ENCODE measurements around the gene ADAM23. TPM values are rescaled to one million over a fixed set of nuclear protein-coding genes. Genes with fewer than 3 reads are reported as not detected.

Gene ADAM23
- total and polyA plus RNA-seq, 4 donors, result 0.12 to 0.51 (median 0.17) TPM; not detected in 1

DNA sequence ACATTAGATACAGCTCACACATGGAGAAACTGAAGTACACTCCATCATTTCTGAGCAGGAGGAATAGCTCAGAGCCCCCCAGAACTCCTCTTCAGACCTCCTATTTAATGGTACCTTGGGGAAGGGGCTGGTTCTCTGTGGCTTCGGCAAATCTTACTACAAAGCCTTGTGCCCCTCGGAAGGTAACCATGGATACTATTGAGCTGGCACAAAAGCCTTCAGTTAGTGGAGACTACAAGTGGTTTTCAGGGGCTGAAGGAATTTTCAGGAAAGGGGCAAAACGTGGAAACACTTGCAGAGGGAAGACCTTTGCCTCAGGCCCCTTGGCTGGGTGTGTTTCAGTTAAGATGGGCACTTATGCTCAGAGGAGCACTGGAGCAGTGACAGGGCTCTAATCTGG is 197.9 kb downstream of the ADAM23 start (continued):
- TF ChIP-seq, protein P1, sequence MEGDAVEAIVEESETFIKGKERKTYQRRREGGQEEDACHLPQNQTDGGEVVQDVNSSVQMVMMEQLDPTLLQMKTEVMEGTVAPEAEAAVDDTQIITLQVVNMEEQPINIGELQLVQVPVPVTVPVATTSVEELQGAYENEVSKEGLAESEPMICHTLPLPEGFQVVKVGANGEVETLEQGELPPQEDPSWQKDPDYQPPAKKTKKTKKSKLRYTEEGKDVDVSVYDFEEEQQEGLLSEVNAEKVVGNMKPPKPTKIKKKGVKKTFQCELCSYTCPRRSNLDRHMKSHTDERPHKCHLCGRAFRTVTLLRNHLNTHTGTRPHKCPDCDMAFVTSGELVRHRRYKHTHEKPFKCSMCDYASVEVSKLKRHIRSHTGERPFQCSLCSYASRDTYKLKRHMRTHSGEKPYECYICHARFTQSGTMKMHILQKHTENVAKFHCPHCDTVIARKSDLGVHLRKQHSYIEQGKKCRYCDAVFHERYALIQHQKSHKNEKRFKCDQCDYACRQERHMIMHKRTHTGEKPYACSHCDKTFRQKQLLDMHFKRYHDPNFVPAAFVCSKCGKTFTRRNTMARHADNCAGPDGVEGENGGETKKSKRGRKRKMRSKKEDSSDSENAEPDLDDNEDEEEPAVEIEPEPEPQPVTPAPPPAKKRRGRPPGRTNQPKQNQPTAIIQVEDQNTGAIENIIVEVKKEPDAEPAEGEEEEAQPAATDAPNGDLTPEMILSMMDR (IDR thresholded peaks at IDR 0.05; ENCODE audit: low read depth, low read length, missing input control), result no peak
- TF ChIP-seq JUND (IDR thresholded peaks at IDR 0.05), result no peak
- TF ChIP-seq FOXA2 (IDR thresholded peaks at IDR 0.05), result no peak
- TF ChIP-seq YY1 (IDR thresholded peaks at IDR 0.05), result no peak

- Histone ChIP-seq H3K36me3 (ENCODE audit: control insufficient read depth in 4 of 4, insufficient read depth in 3 of 4, low read depth in 1 of 4, low read length in 3 of 4) (no peaks in the 10 kb centered on the region), H3K27me3 (ENCODE audit: control insufficient read depth in 4 of 4, insufficient read depth in 4 of 4, low read length in 3 of 4) (peaks cover 0 to 7% (median 2%) of the 10 kb centered on the region in 4 donors), H3K27ac (ENCODE audit: low read depth in 1 of 2, low read length in 2 of 2) (no peak within 1 kb of the TSS), H3K9ac (ENCODE audit: low read depth in 1 of 2, low read length in 2 of 2) (no peak within 1 kb of the TSS), H3K9me3 (ENCODE audit: control insufficient read depth in 4 of 4, low read length in 3 of 4) (peaks cover 0 to 2% (median 0%) of the 10 kb centered on the region in 4 donors), H3K4me1 (ENCODE audit: control insufficient read depth in 4 of 4, insufficient read depth in 4 of 4, low read length in 3 of 4) (peaks cover 0 to 3% (median 0%) of the 10 kb centered on the region in 4 donors), H3K4me3 (ENCODE audit: low read depth in 1 of 3, low read length in 3 of 3) (no peak within 1 kb of the TSS)
- DNase-seq (ENCODE audit: low spot score), result no peak
- WGBS, result 8% methylated on average over 56 of the region's 56 CpGs
- TF ChIP-seq, protein P2, sequence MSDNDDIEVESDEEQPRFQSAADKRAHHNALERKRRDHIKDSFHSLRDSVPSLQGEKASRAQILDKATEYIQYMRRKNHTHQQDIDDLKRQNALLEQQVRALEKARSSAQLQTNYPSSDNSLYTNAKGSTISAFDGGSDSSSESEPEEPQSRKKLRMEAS (IDR thresholded peaks at IDR 0.05), result no peak
- TF ChIP-seq, protein P3, sequence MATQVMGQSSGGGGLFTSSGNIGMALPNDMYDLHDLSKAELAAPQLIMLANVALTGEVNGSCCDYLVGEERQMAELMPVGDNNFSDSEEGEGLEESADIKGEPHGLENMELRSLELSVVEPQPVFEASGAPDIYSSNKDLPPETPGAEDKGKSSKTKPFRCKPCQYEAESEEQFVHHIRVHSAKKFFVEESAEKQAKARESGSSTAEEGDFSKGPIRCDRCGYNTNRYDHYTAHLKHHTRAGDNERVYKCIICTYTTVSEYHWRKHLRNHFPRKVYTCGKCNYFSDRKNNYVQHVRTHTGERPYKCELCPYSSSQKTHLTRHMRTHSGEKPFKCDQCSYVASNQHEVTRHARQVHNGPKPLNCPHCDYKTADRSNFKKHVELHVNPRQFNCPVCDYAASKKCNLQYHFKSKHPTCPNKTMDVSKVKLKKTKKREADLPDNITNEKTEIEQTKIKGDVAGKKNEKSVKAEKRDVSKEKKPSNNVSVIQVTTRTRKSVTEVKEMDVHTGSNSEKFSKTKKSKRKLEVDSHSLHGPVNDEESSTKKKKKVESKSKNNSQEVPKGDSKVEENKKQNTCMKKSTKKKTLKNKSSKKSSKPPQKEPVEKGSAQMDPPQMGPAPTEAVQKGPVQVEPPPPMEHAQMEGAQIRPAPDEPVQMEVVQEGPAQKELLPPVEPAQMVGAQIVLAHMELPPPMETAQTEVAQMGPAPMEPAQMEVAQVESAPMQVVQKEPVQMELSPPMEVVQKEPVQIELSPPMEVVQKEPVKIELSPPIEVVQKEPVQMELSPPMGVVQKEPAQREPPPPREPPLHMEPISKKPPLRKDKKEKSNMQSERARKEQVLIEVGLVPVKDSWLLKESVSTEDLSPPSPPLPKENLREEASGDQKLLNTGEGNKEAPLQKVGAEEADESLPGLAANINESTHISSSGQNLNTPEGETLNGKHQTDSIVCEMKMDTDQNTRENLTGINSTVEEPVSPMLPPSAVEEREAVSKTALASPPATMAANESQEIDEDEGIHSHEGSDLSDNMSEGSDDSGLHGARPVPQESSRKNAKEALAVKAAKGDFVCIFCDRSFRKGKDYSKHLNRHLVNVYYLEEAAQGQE (IDR thresholded peaks at IDR 0.05), result peak; percentile 99
Observed at GRCh38 chr2:206642075-206643025, 199.0 kb downstream of the ADAM23 start, which contains the start of gene FAM237A. FAM237A (plus strand) TSS chr2:206642487; CDS start chr2:206644237, 1,750 bp downstream.

DNA sequence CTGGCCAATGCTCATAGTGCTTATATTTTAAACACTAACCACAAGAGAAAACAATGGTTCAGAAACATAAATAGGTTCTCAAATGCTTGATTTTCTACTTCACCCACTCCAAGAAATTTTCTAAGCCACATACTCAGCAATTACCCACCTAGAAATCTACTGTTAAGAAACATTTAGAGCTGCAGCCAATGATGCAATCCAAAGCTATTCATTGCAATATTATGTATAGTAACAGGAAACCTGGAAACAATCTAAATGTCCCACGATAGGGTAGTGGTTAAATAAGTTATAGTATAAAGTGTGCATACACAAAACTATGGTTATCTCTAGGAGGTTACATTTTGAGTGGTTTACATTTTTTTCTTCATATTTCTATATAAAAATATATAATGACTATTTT is 204.7 kb downstream of the ADAM23 start:
- Histone ChIP-seq H3K27me3 (ENCODE audit: control insufficient read depth in 4 of 4, insufficient read depth in 4 of 4, low read length in 3 of 4) (no peaks in the 10 kb centered on the region), H3K4me1 (ENCODE audit: control insufficient read depth in 4 of 4, insufficient read depth in 4 of 4, low read length in 3 of 4) (no peaks in the 10 kb centered on the region), H3K36me3 (ENCODE audit: control insufficient read depth in 4 of 4, insufficient read depth in 3 of 4, low read depth in 1 of 4, low read length in 3 of 4) (no peaks in the 10 kb centered on the region), H3K4me3 (ENCODE audit: low read depth in 1 of 3, low read length in 3 of 3) (no peak overlapping the region), H3K9ac (ENCODE audit: low read depth in 1 of 2, low read length in 2 of 2) (no peak overlapping the region), H3K27ac (ENCODE audit: low read depth in 1 of 2, low read length in 2 of 2) (no peak overlapping the region), H3K9me3 (ENCODE audit: control insufficient read depth in 4 of 4, low read length in 3 of 4) (no peaks in the 10 kb centered on the region)
- DNase-seq (ENCODE audit: low spot score), result no peak
- WGBS, result 62% methylated on average over 1 of the region's 1 CpG
- TF ChIP-seq HNF4A (conservative IDR thresholded peaks at IDR 0.05) (no peak), ZBTB33 (IDR thresholded peaks at IDR 0.05) (no peak), RXRA (IDR thresholded peaks at IDR 0.05) (no peak), SP1 (IDR thresholded peaks at IDR 0.05) (no peak), YY1 (IDR thresholded peaks at IDR 0.05) (no peak), GABPA (IDR thresholded peaks at IDR 0.05 in 1 of 2, conservative IDR thresholded peaks at IDR 0.05 in 1 of 2) (no peak), FOXA1 (IDR thresholded peaks at IDR 0.05) (no peak), TAF1 (conservative IDR thresholded peaks at IDR 0.05) (no peak), JUND (IDR thresholded peaks at IDR 0.05) (no peak), RAD21 (IDR thresholded peaks at IDR 0.05) (no peak), HNF4G (IDR thresholded peaks at IDR 0.05) (no peak), FOXA2 (IDR thresholded peaks at IDR 0.05) (no peak)
- TF ChIP-seq, protein P1 (IDR thresholded peaks at IDR 0.05; ENCODE audit: low read depth, low read length, missing input control), result no peak
- TF ChIP-seq, protein P2 (IDR thresholded peaks at IDR 0.05), result no peak

Data from liver (tissue), 9 donors.